Measurements from ENCODE around the gene CST1.
"Not testable (repeated sequence)": the region's sequence is repeated elsewhere in the genome, so short reads cannot be mapped to it uniquely, and the experiment has no call there.

Gene CST1

DNA sequence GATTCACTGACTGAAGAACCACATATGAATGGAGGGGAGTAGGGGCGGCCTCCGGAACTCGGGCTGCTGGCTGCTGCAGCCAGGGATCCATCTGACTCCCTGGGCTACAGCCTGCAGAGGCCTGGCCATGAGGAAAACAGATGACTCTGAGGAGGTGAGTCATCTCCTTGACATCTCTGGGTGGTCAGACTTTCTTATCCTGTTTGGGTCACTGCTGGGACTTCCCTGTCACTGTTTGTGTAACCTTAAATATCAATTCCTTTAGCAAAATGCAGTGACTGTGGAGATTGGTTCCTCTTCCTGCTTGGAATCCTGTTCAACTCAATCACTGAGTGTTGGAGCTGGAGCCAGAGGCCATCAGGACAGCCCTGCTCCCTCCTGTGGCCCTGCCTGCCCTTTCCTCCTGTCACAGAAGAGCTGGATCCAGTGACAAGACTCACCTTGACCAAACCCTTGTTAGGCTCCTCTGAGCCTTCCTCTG is 4.4 kb upstream of the CST1 start:
- not testable (repeated sequence) for DNase-seq (ENCODE audit: low read depth in 2 of 2)

- no peak for DNase-seq (ENCODE audit: low read depth in 2 of 2)
Measured at GRCh38 chr20:23754731-23755130, 4.0 kb upstream of the CST1 start.

DNA sequence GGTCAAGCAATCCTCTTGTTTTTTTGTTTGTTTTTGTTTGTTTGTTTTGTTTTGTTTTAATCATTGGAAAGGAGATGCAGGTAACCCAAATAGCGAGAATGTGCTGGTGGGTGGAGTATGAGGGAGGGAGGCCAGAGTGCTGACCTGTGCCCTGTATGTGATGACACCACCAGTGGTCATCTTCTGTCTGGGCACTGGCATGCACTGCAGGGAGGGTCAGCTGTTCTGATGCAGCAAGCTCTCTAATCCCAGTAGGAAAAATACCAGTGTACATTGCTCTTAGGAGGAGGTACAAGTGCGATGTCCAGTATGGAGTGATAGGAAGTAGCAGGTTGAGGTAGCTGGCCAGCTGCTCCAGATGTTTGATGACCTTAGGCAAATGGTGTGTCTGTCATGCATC is 2.9 kb upstream of the CST1 start:
- DNase-seq (ENCODE audit: low read depth in 2 of 2): no peak

GRCh38 chr20:23753194-23753548 is 2.4 kb upstream of the CST1 start:
- DNase-seq (ENCODE audit: low read depth in 2 of 2): no peak

DNA sequence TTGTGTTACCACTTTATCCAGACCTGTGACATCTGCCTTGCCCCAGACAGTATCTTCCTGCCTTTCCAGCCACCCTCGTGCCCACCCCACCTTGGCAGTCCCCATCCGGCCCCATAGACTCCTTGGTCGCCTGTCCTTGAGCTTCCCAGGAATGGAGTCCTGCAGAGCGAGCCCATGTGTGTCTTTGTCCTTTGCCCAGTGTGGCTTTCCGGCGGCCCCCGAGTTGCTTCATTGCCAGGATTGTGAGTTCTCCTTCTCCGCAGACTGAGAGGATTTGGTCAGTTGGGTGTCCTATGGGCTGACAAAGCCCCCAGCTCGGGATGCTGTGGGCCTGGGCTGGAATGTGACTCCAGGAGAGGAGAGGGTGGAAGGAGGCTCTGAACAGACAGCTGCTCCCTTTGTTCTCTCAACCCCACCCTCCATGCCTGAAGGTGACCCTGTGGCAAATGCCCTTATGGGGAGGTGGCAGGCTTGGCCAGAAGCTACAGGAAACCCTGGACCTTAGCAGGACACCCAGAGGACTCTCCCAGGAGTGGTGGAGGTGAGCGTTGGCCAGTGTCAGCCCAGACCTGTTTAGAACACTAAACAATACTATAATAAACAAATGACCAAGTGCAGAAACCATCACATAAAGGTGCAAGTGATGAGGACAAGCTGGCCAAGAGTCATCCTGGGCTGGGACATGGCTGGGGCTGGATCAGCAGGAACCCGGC is 1.9 kb upstream of the CST1 start:
- DNase-seq (ENCODE audit: low read depth in 2 of 2): no peak

- no peak for DNase-seq (ENCODE audit: low read depth in 2 of 2)
Measured at GRCh38 chr20:23752019-23752418, 1.3 kb upstream of the CST1 start.

DNA sequence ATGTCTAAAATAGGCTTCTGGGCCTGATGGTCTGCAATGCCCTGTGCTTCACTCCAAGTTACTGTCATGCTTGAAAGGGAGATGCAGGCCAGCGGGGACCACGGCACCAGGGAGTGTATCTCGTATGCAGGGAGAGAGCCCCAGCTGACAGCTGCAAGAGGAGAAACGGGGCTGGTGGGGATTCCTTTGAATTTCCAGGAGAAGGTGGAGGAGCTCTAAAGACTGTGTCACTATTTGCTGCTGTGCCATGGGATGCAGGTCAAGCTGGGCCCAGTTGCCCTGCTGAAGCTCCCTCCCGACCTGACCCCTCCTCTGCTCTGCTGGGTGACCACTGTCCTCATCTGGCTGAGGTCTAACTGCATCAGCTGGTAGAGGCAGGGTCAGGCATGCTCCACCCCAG is 989 bp downstream of the CST1 start:
- DNase-seq (ENCODE audit: low read depth in 2 of 2): no peak

DNA sequence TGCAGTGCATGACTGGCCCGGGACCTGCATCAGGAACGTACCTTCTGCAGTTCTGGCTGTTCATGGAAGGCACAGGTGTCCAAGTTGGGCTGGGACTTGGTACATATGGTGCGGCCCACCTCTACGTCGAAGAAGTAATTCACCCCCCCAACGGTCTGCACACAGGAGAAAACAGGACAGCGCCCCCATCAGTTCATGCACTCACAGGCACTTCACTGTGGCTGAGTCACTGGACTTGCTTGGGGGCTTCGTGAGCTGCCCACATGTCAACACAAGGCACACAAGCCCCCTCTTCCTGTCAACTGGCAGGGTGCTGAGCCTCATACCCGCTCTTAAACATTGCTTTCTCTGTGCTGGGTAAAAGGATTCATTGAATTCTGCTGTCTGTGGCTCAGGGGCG is 1.8 kb downstream of the CST1 start:
- not testable (repeated sequence) for DNase-seq (ENCODE audit: low read depth in 2 of 2)

- DNase-seq (ENCODE audit: low read depth in 2 of 2): not testable (repeated sequence)
Measured at GRCh38 chr20:23747551-23747950, 3.2 kb downstream of the CST1 start.

DNA sequence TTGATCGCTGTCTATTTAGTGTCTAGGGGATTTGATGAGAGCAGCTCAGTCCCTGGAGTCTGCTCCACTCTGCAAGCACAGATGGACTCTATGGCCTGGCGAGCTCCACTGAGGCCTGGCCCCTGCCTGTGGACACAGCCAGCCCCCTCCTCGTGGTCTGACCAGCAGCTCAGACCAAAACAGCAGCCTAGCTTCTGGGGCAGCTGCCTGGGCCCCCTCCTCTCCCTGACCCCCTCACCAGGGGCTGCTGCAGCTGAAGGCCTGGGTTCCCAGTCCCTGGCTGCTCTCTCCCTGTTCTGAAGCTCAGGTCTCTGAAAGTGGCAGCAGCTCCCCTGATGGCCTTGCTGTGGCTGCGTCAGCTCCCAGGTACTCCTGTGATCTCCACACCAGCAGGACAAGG is 3.6 kb downstream of the CST1 start:
- DNase-seq (ENCODE audit: low read depth in 2 of 2): not testable (repeated sequence)

DNA sequence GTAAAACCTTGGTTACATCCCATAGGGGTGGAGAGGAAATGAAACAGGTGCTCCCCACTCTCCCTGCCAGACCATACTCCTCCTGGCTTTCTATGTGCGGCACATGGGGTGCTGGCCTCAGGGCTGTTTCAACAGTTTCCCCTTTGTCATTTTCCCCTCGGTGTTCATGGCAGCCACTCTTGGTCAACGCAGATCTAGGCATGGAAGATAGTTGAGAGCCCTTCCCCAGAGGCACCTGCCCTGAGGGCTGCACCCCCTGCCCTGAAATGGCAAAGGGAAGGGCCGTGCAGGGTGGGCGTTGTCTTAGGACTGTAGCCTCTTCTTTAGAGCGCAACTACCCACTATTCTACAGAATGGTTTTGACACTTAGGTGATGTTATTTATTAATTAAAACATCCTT is 4.4 kb downstream of the CST1 start:
- DNase-seq (ENCODE audit: low read depth in 2 of 2): no peak

- DNase-seq (ENCODE audit: low read depth in 2 of 2): no peak
Measured at GRCh38 chr20:23745247-23745646, 5.5 kb downstream of the CST1 start.

- no peak for DNase-seq (ENCODE audit: low read depth in 2 of 2)
Measured at GRCh38 chr20:23744817-23745216, 5.9 kb downstream of the CST1 start.

DNA sequence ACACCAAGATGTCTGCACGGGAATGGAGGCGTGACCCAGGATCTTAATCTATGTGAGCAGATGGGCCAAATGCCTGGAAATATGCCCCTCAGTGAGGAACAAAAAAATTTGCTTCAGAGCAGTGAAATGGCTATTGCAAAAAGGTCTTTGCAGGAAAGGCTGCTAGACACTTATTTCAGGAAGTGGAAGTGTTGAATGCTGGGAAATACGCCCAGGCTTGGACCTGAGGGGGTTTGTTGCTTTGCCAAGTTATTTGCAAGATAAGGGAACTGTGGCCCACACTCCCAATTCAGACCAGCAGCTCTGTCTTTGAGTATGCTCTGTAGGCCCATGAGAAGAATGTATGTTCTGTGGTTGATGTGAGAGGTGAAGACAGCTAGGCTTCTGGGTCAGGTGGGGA is 15.3 kb downstream of the CST1 start:
- DNase-seq (ENCODE audit: low read depth in 2 of 2): not testable (repeated sequence)

- DNase-seq (ENCODE audit: low read depth in 2 of 2): not testable (repeated sequence)
Measured at GRCh38 chr20:23734949-23735348, 15.8 kb downstream of the CST1 start.

DNA sequence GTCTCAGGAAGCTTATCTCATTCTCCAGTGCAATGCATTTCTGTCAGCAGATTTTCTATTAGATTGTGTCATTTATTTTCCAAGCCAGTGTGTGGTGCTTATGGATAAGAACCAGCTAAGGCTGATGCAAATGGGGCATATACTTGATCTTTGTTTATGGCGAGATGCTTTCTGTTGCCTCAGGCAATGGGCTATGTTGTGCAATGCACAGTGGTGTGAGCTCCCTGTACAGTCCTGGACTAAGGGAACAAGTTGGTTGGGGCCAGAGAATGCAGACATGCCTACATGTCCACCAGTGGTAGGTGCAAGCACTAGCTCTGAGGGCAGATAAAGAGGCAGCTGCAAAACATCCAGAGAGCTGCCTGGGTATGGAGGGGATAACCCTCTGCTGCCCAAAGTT is 16.3 kb downstream of the CST1 start:
- not testable (repeated sequence) for DNase-seq (ENCODE audit: low read depth in 2 of 2)

GRCh38 chr20:23727016-23727415 is 23.7 kb downstream of the CST1 start:
- no peak for DNase-seq (ENCODE audit: low read depth in 2 of 2)

GRCh38 chr20:23725102-23725501 is 25.6 kb downstream of the CST1 start:
- no peak for DNase-seq (ENCODE audit: low read depth in 2 of 2)

GRCh38 chr20:23723659-23724307 is 27.0 kb downstream of the CST1 start:
- not testable (repeated sequence) for DNase-seq (ENCODE audit: low read depth in 2 of 2)

- not testable (repeated sequence) for DNase-seq (ENCODE audit: low read depth in 2 of 2)
Measured at GRCh38 chr20:23722851-23723250, 27.9 kb downstream of the CST1 start.

DNA sequence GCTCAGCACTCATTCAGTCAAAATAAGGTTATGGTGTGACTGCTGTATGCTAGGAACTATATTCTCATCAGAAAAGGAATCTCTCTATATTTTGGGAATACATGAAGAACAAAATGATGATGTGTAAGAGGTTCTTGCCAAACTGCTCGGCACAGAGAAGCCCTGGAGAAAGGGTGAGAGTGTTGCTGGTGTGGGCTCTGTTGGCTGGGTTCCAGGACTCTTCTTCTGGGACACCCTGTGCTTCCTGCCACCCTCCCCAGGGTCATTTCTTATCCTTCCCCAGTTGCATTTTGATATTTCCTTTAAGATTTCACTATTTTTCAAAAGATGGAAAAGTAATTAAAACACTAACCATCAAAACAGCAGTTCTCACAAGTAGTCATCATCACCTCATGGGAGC is 28.8 kb downstream of the CST1 start:
- DNase-seq (ENCODE audit: low read depth in 2 of 2): no peak

DNA sequence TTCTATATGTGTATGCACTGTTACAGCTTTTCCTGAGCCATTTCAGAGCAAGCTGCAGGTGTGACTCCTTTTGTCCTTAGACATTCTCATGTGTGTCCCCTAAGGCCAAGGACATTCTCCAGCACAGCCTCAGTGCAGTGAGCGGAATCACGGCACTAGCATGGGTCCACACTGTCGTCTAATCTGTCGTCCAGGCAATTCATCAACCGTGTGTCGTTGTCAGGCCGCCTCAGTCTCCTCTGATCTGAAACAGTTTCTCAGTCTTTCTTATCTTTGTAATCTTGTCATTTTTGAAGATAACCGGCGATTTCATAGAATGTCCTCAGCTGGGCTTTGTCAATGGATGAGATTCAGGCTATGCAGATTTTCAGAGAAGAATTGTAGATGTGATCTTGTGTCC is 31.4 kb downstream of the CST1 start:
- DNase-seq (ENCODE audit: low read depth in 2 of 2): not testable (repeated sequence)

- DNase-seq (ENCODE audit: low read depth in 2 of 2): not testable (repeated sequence)
Measured at GRCh38 chr20:23711778-23712177, 39.0 kb downstream of the CST1 start.

DNA sequence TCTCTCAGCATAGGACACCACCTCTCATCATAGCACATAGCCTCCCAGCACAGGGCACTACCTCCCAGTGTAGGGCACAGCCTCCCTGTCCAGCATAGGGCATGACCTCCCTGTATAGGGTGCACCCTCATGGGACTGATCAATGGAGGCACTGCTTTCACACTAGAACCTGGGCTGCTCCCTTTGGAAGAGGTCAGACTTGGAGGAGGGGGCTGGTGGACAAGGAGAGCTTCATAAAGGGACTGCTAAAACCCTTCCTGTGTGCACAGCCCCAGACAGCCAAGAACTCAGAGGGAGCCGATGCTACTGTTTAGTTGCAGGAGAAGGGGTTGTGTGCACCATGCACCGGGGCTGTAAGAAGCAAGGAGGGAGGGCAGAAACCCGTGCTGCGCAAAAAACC is 40.0 kb downstream of the CST1 start:
- no peak for DNase-seq (ENCODE audit: low read depth in 2 of 2)

Measured in fibroblast of skin of left biceps (primary cell).